Heart left ventricle (tissue), 16 donors: ENCODE data around the gene TANGO6. TPM values are rescaled to one million over a fixed set of nuclear protein-coding genes. Genes with fewer than 3 reads are reported as not detected.
A peak's percentile ranks its signal among the peaks of the same experiment; 100 is the strongest.

Experiments
- ATAC-seq, 4 donors: fragments of 200-7000 bp; cut with Tn5 transposase; one replicate each; pipeline ENCODE4 v1.9.1; 2020 to 2022; ENCODE audit warnings: moderate library complexity in 4 of 4, mild to moderate bottlenecking in 3 of 4, moderate number of reproducible peaks in 1 of 4
- DNase-seq, 5 donors: peaks; one replicate each; pipeline ENCODE4 v3.0.0-alpha.2; 2020
- H3K27ac ChIP-seq, 12 donors: fragments of 200-600 bp; sonication (generic) in 4 of 12; one replicate each; pipeline versions ENCODE4 v1.5.0 to v1.8.0; 2016 to 2022; ENCODE audit warnings: mild to moderate bottlenecking in 2 of 12
- H3K27me3 ChIP-seq, 9 donors: fragments of 200-600 bp; sonication (generic) in 2 of 9; one replicate each; pipeline versions ENCODE4 v1.5.1 to v1.8.0; 2016 to 2022; ENCODE audit warnings: mild to moderate bottlenecking in 3 of 9
- H3K36me3 ChIP-seq, 9 donors: fragments of 200-600 bp; sonication (generic) in 2 of 9; one replicate each; pipeline versions ENCODE4 v1.5.0 to v1.8.0; 2018 to 2022; ENCODE audit warnings: mild to moderate bottlenecking in 2 of 9
- H3K4me1 ChIP-seq, 12 donors: fragments of 200-600 bp; sonication (generic) in 4 of 12; one replicate each; pipeline versions ENCODE4 v1.5.0 to v1.8.0; 2016 to 2022; ENCODE audit warnings: mild to moderate bottlenecking in 3 of 12
- H3K4me3 ChIP-seq, 12 donors: fragments of 200-600 bp; sonication (generic) in 4 of 12; one replicate each; pipeline versions ENCODE4 v1.5.0 to v1.8.0; 2017 to 2022; ENCODE audit warnings: mild to moderate bottlenecking in 9 of 12, moderate library complexity in 4 of 12
- H3K9me3 ChIP-seq, 12 donors: fragments of 200-600 bp; sonication (generic) in 4 of 12; one replicate each; pipeline versions ENCODE4 v1.5.0 to v1.8.0; 2016 to 2022; ENCODE audit warnings: mild to moderate bottlenecking in 1 of 12
- CTCF ChIP-seq, 12 donors: fragments of 200-600 bp; sonication (generic) in 4 of 12; IDR thresholded peaks; one replicate each; pipeline versions ENCODE4 v1.5.0 to v1.8.0; 2018 to 2022; ENCODE audit warnings: antibody characterized with exemption in 12 of 12, mild to moderate bottlenecking in 5 of 12
- POLR2A ChIP-seq, 2 donors: fragments of 450-650 bp; IDR thresholded peaks; one replicate each; pipeline ENCODE4 v1.6.1; 2017; ENCODE audit warnings: antibody characterized with exemption in 2 of 2, mild to moderate bottlenecking in 2 of 2, moderate library complexity in 2 of 2
- WGBS, 4 donors: extraction: QIAGEN DNeasy Blood & Tissue Kit in 2 of 4; methylation state at CpG; one replicate each; pipeline versions ENCODE4 v1.1.5 to v1.1.7; 2013 to 2018; 5-methylcytosine and 5-hydroxymethylcytosine counted together
- intact Hi-C, 10 donors: fragments of 100-400 bp; cut with DNase I; formaldehyde crosslinking; loops; one replicate each; pipeline versions ENCODE4 v1.11.1 to v1.14.2; 2022
- polyA plus RNA-seq, 2 donors: library from polyadenylated mRNA; stranded (reverse); fragments of 200-250 nt; gene quantifications; one replicate each; pipeline ENCODE4 v1.2.3, GENCODE V29; 2013
- total RNA-seq, 9 donors: library from RNA; depleted of rRNA in 2 of 9; stranded (reverse); fragments of >200 nt in 2 of 9; fragmentation: NEBNext Ultra II Directional in 3 of 9; extraction: Animal tissue kit (Norgen Biotek cat#: 25700) in 3 of 9; gene quantifications; one replicate each; pipeline versions ENCODE4 v1.1.0 to v1.2.4, GENCODE V29; 2016 to 2023
- donor health status: ischemic (EF 13 %, LVEDD 7.1; RV severe dilation, severe dysfunction).
- donor health status: healthy with polysubstance abuse.
- donor health status: DM: no; HTN: yes; CAD: no.
- donor health status: DM: no; HTN: no; CAD: no.
- donor health status: ischemic (EF 25% LVEDD 6.9; RV normal size, moderate dysfunction).
- donor health status: ischemic (EF 25% LVEDD 5.7; RV mildly dilated, moderate dysfunction).
- donor health status: healthy.
- donor health status: DM: yes; HTN: yes; CAD: no.
- donor health status: ischemic (EF 35%, LVEDD 5.7; RV mildly dilated, moderate dysfunction).
- donor health status: nonischemic (EF 11% LVEDD 7.7; RV severe dilation, severe dysfunction).
- donor health status: DM: yes; HTN: yes; CAD: no.
- donor health status: PGD.
- donor health status: ischemic (EF 29% LVEDD 5.4; RV normal size, mild dysfunction).
- donor health status: nonischemic (EF 23%, LVEDD 6.1; RV moderate dilation, normal function).

Gene TANGO6
- total and polyA plus RNA-seq, 11 donors: 1.8 to 14.1 (median 8.8) TPM

GRCh38 chr16:69116256-69116875 is 273.0 kb downstream of the TANGO6 start:
- Histone ChIP-seq H3K27ac (peak overlapping the region in 6 of 12 donors; percentile 16 to 68 (median 46)), H3K9me3 (no peaks in the 10 kb centered on the region), H3K36me3 (peaks cover 0 to 78% (median 58%) of the 10 kb centered on the region in 9 donors), H3K4me1 (peaks cover 0 to 53% (median 23%) of the 10 kb centered on the region in 12 donors), H3K4me3 (no peak overlapping the region), H3K27me3 (no peaks in the 10 kb centered on the region)
- WGBS, 4 donors: 51 to 82% (median 61%) methylated on average over 7 of the region's 7 CpGs
- intact Hi-C loops: loop anchor here in 4 of 10 donors (5.0 to 10.0 kb wide), 4 partner anchors 132 to 582 kb away; partner anchors contain the start of gene ZFP90 (in 1 of the 4)
- DNase-seq (no peak), ATAC-seq (no peak)
- TF ChIP-seq CTCF (IDR thresholded peaks at IDR 0.05) (no peak), POLR2A (IDR thresholded peaks at IDR 0.05) (no peak)

- no peak for DNase-seq
- 48 to 64% (median 58%) methylated on average over 4 to 6 of the region's 6 CpGs for WGBS, 4 donors
- Histone ChIP-seq H3K27ac (peak overlapping the region in 6 of 12 donors; percentile 16 to 68 (median 46)), H3K36me3 (peaks cover 0 to 78% (median 58%) of the 10 kb centered on the region in 9 donors), H3K4me3 (no peak overlapping the region), H3K9me3 (no peaks in the 10 kb centered on the region), H3K27me3 (no peaks in the 10 kb centered on the region), H3K4me1 (peaks cover 0 to 48% (median 22%) of the 10 kb centered on the region in 12 donors)
- intact Hi-C loops: loop anchor here in 4 of 10 donors (5.0 to 10.0 kb wide), 4 partner anchors 132 to 582 kb away; partner anchors contain the start of gene ZFP90 (in 1 of the 4)
- peak in 1 of 4 donors; percentile 63 for ATAC-seq
- no peak for TF ChIP-seq CTCF (IDR thresholded peaks at IDR 0.05)
- no peak for TF ChIP-seq POLR2A (IDR thresholded peaks at IDR 0.05)
These were observed 273.6 kb downstream of the TANGO6 start for GRCh38 chr16:69116906-69117305.

GRCh38 chr16:69118468-69118867 is 275.1 kb downstream of the TANGO6 start:
- Histone ChIP-seq H3K27me3 (no peaks in the 10 kb centered on the region), H3K9me3 (no peaks in the 10 kb centered on the region), H3K27ac (peak overlapping the region in 1 of 12 donors; percentile 55), H3K4me3 (no peak overlapping the region), H3K36me3 (peaks cover 0 to 76% (median 58%) of the 10 kb centered on the region in 9 donors), H3K4me1 (peaks cover 0 to 38% (median 19%) of the 10 kb centered on the region in 12 donors)
- ATAC-seq: no peak
- intact Hi-C loops: loop anchor here in 4 of 10 donors (5.0 to 10.0 kb wide), 4 partner anchors 134 to 584 kb away; partner anchors contain the start of gene ZFP90 (in 1 of the 4)
- WGBS, 4 donors: 89 to 98% (median 93%) methylated on average over 2 of the region's 2 CpGs
- DNase-seq: no peak
- TF ChIP-seq POLR2A (IDR thresholded peaks at IDR 0.05) (no peak), CTCF (IDR thresholded peaks at IDR 0.05) (no peak)

- peaks cover 0 to 38% (median 19%) of the 10 kb centered on the region in 12 donors for H3K4me1 ChIP-seq
- H3K27ac ChIP-seq: no peak overlapping the region
- DNase-seq (no peak), ATAC-seq (no peak)
- no peaks in the 10 kb centered on the region for H3K9me3 ChIP-seq
- WGBS, 4 donors: 83 to 89% (median 87%) methylated on average over 1 to 2 of the region's 2 CpGs
- H3K27me3 ChIP-seq: no peaks in the 10 kb centered on the region
- intact Hi-C loops: loop anchor here in 4 of 10 donors (5.0 to 10.0 kb wide), 4 partner anchors 134 to 584 kb away; partner anchors contain the start of gene ZFP90 (in 1 of the 4)
- H3K36me3 ChIP-seq: peaks cover 0 to 73% (median 55%) of the 10 kb centered on the region in 9 donors
- no peak overlapping the region for H3K4me3 ChIP-seq
- TF ChIP-seq CTCF (IDR thresholded peaks at IDR 0.05) (no peak), POLR2A (IDR thresholded peaks at IDR 0.05) (no peak)
These were observed 275.7 kb downstream of the TANGO6 start for GRCh38 chr16:69118994-69119393.
